GM12872 (cell line): Measurements from ENCODE around the gene MBNL2.

Experiments
- TF ChIP-seq, protein P1 (sequence below): IDR thresholded peaks from 3 replicates; pipeline ENCODE4 v1.5.1; 2011; ENCODE audit warnings: low read depth, mild to moderate bottlenecking, low read length, moderate library complexity; ENCODE audit not compliant: insufficient read depth

MBNL2 gene

GRCh38 chr13:97308735-97309429, 86.7 kb downstream of the MBNL2 start:
- TF ChIP-seq, protein P1, sequence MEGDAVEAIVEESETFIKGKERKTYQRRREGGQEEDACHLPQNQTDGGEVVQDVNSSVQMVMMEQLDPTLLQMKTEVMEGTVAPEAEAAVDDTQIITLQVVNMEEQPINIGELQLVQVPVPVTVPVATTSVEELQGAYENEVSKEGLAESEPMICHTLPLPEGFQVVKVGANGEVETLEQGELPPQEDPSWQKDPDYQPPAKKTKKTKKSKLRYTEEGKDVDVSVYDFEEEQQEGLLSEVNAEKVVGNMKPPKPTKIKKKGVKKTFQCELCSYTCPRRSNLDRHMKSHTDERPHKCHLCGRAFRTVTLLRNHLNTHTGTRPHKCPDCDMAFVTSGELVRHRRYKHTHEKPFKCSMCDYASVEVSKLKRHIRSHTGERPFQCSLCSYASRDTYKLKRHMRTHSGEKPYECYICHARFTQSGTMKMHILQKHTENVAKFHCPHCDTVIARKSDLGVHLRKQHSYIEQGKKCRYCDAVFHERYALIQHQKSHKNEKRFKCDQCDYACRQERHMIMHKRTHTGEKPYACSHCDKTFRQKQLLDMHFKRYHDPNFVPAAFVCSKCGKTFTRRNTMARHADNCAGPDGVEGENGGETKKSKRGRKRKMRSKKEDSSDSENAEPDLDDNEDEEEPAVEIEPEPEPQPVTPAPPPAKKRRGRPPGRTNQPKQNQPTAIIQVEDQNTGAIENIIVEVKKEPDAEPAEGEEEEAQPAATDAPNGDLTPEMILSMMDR, result no peak

DNA sequence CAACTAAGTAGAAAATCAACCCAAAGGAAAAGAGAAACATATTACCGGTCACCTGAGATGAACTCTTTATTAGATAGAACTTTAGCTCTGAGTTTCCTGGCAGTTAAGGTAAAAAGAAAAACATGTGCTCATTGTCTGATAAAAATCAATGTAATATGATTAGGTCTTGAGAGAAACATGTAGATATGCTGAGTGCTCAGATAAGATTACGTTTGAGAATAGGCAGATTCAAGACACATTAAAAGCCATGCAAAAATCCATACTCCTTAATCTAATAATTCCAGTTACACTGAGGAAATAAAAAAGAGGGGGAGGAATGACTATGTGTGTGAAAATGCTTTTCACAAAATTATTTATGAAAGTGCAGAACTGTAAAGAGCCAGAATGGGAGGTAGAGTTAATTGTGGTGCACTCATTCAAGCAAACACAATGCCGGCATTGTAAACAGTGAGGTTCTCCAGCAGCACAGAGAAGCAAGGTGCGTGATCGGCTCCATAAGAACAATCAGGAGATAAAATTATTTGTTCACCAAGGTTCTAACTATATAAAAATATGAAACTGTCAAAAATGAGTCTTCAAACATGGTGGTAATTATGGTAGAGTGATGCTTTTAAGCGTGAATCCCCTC, 88.8 kb downstream of the MBNL2 start:
- TF ChIP-seq, protein P1, result no peak

GRCh38 chr13:97311956-97312355, 89.8 kb downstream of the MBNL2 start:
- TF ChIP-seq, protein P1, result no peak

DNA sequence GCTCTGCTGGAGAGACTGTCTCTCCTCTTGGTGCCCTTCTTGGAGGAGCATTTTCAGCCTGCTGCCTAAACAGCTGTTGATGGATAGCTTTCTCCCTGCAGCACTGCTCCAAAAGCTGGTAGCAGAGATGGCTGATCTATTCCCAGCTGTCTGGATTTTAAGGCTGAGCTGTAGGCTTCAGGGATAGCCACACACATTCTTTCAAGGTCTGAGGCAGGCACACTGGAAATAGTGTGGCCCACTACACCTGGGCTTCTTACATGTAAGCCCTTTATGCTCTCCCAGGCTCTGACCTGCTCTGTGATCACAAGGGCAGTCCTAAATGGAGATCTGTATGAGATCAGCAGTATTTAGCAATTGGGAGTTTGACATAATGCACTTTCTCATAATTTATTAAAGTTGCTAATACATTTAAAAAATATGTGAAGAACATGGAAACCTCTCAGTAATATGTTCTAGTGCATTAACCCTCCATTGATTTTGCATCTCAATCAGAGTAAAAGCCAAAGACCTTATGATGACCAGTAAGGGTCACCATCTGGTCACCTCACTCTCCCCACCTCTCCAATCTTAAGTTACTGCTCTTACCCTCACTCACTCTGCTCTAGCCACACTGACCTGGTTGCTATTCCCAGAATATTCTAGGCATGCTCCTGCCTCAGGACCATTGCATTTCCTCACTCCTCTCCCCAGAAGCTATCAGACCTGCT, 91.6 kb downstream of the MBNL2 start:
- TF ChIP-seq, protein P1, result no peak

DNA sequence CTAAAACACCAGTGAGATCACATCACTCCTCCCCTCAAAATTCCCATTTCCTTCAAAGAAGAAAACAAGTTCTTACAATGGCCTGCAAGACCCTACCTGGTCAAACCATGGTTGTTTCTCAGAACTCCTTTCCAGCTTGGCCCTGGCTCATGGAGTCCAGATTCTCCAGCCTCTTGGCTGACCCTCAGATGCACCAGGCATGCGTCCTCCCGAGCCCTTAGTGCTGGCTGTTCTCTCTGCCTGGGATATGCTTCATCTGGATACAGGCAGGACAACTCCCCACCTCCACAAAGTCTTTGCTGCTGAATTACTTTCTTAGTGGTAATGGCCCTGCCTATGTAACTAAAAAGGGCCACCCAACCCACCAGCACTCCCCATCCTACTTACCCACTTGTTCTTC, 94.3 kb downstream of the MBNL2 start:
- TF ChIP-seq, protein P1, result no peak

DNA sequence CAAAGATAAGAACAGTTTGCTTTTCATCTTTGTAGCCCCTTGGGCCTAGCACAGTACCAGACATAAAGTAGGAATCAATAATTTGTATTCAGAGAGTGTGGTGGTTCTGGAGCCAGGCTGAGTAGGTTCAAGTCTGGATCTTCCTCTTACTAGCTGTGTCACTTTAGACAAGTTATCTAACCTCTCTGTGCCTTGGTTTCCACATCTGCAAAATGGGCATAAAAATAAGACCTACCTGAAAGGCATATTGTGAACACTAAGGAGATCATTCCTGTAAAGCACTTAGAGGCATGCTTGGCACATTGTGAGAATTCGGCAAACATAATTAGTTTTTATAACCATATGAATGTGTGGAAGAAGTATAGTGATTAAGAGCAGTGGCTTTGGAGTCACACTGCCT, 95.8 kb downstream of the MBNL2 start:
- TF ChIP-seq, protein P1, result no peak

GRCh38 chr13:97318532-97318931, 96.4 kb downstream of the MBNL2 start:
- TF ChIP-seq, protein P1, result no peak
